KMS-11 (cell line): Measurements from ENCODE around the gene C2CD2.
A peak's percentile ranks its signal among the peaks of the same experiment; 100 is the strongest.

ENCODE experiments used
- H2AFZ ChIP-seq: fragments of 200-600 bp; sonication (generic); 2 replicates; pipeline ENCODE4 v1.6.1; 2016; ENCODE audit warnings: antibody characterized with exemption, mixed run types, low read depth
- H3K27ac ChIP-seq: fragments of 200-600 bp; sonication (generic); 2 replicates; pipeline ENCODE4 v1.6.1; 2016; ENCODE audit warnings: mild to moderate bottlenecking, mixed run types
- H3K27me3 ChIP-seq: fragments of 200-600 bp; sonication (generic); 2 replicates; pipeline ENCODE4 v1.6.1; 2017; ENCODE audit warnings: mild to moderate bottlenecking, low read depth, mixed run types, moderate library complexity; ENCODE audit not compliant: insufficient read depth
- H3K36me3 ChIP-seq: fragments of 200-600 bp; sonication (generic); 2 replicates; pipeline ENCODE4 v1.6.1; 2017; ENCODE audit warnings: mild to moderate bottlenecking, mixed run types; ENCODE audit not compliant: insufficient read depth
- H3K4me1 ChIP-seq: fragments of 200-600 bp; sonication (generic); 2 replicates; pipeline ENCODE4 v1.6.1; 2016; ENCODE audit warnings: mild to moderate bottlenecking, low read depth, mixed run types; ENCODE audit not compliant: poor library complexity, severe bottlenecking
- H3K4me2 ChIP-seq: fragments of 200-600 bp; sonication (generic); 2 replicates; pipeline ENCODE4 v1.7.0; 2016; ENCODE audit warnings: mild to moderate bottlenecking, mixed run types
- H3K4me3 ChIP-seq: fragments of 200-600 bp; sonication (generic); IDR thresholded peaks from 2 replicates; pipeline ENCODE4 v1.6.1; 2017; ENCODE audit warnings: low read depth, low read length, mixed read lengths; ENCODE audit not compliant: insufficient read depth
- H3K79me2 ChIP-seq: fragments of 200-600 bp; sonication (generic); 2 replicates; pipeline ENCODE4 v1.6.1; 2016; ENCODE audit warnings: low read depth, mixed run types; ENCODE audit not compliant: insufficient read depth
- H3K9ac ChIP-seq: fragments of 200-600 bp; sonication (generic); 2 replicates; pipeline ENCODE4 v1.6.1; 2016; ENCODE audit warnings: mild to moderate bottlenecking, mixed run types
- H4K20me1 ChIP-seq: fragments of 200-600 bp; sonication (generic); 2 replicates; pipeline ENCODE4 v1.6.1; 2016; ENCODE audit warnings: mild to moderate bottlenecking, mixed run types; ENCODE audit not compliant: insufficient read depth
- TF ChIP-seq, protein P1 (sequence below): fragments of 200-600 bp; sonication (generic); conservative IDR thresholded peaks from 2 replicates; pipeline ENCODE4 v1.6.1; 2017; ENCODE audit warnings: low read depth, mild to moderate bottlenecking, antibody characterized with exemption, low read length, moderate library complexity, mixed read lengths

The C2CD2 gene

DNA sequence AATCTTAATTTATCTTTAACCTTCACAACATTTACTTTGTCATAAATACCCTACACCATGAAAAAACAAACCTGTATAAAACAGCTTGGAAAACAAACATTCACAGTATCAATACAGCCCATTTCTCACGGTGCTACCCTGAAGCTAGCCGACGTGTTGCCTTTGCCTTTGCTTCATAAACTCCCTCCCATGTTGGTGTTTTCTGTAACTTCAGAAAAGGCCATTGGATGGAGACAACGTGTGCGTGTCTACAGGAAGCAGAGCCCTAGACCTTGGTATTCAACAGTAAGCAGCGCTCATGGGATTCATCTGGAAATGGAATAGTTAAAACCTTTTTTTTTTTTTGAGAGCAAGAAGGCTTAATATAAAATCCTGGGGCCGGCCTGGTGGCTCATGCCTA, 67.5 kb downstream of the C2CD2 start:
- no peak overlapping the region for H3K4me3 ChIP-seq
- H3K27me3 ChIP-seq: no peaks in the 10 kb centered on the region
- H3K4me1 ChIP-seq: peaks cover 27% of the 10 kb centered on the region
- TF ChIP-seq, protein P1, sequence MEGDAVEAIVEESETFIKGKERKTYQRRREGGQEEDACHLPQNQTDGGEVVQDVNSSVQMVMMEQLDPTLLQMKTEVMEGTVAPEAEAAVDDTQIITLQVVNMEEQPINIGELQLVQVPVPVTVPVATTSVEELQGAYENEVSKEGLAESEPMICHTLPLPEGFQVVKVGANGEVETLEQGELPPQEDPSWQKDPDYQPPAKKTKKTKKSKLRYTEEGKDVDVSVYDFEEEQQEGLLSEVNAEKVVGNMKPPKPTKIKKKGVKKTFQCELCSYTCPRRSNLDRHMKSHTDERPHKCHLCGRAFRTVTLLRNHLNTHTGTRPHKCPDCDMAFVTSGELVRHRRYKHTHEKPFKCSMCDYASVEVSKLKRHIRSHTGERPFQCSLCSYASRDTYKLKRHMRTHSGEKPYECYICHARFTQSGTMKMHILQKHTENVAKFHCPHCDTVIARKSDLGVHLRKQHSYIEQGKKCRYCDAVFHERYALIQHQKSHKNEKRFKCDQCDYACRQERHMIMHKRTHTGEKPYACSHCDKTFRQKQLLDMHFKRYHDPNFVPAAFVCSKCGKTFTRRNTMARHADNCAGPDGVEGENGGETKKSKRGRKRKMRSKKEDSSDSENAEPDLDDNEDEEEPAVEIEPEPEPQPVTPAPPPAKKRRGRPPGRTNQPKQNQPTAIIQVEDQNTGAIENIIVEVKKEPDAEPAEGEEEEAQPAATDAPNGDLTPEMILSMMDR: no peak
- peak overlapping the region; percentile 46; the same call in 1 of the 2 replicates for H3K4me2 ChIP-seq
- peak overlapping the region; percentile 31; the same call in 1 of the 2 replicates for H2AFZ ChIP-seq
- H4K20me1 ChIP-seq: no peaks in the 10 kb centered on the region
- no peaks in the 10 kb centered on the region for H3K79me2 ChIP-seq
- H3K9ac ChIP-seq: 0 out of 2 replicates have a peak overlapping the region, but pooled peaks have one; percentile 38
- H3K36me3 ChIP-seq: no peaks in the 10 kb centered on the region
- H3K27ac ChIP-seq: peak overlapping the region; percentile 66

DNA sequence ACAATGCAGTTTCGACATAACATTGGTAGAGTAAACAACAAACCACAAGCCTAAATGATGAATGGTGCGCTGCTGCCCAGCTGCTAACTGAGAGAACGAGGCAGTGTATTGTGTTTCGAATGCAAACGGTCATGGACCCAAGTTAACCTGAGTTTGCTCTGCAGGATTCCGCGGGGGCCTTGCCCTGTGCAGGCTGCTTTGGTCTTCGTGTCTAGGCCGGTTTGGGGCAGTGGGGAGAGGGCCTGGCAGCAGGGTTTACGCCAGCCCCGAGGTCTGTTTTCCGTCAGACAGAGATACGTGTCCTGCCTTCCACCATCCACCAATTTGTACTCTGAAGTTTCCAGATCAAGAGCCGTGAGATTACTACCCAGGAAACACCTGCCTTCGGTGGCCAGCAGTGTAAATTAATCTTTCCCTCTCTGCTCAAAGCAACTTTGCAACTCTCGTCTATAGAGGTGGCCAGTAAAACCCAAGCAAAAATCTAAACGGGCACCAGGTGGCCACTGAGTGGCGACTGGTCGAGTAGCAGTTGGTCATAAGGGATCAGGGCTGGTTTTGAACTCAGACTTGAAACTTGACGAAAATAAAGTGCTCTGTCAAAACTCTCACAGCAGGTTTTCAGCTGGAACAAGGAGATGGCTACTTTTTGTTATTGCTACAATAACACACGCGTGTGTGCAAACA, 68.3 kb downstream of the C2CD2 start:
- H3K4me1 ChIP-seq: peaks cover 27% of the 10 kb centered on the region
- no peaks in the 10 kb centered on the region for H4K20me1 ChIP-seq
- H3K79me2 ChIP-seq: no peaks in the 10 kb centered on the region
- H3K4me2 ChIP-seq: peak overlapping the region; percentile 46
- H2AFZ ChIP-seq: peak overlapping the region; percentile 31
- H3K27ac ChIP-seq: peak overlapping the region; percentile 66
- H3K27me3 ChIP-seq: no peaks in the 10 kb centered on the region
- peak overlapping the region; percentile 38; the same call in 1 of the 2 replicates for H3K9ac ChIP-seq
- no peak overlapping the region for H3K4me3 ChIP-seq
- TF ChIP-seq, protein P1: no peak
- no peaks in the 10 kb centered on the region for H3K36me3 ChIP-seq

DNA sequence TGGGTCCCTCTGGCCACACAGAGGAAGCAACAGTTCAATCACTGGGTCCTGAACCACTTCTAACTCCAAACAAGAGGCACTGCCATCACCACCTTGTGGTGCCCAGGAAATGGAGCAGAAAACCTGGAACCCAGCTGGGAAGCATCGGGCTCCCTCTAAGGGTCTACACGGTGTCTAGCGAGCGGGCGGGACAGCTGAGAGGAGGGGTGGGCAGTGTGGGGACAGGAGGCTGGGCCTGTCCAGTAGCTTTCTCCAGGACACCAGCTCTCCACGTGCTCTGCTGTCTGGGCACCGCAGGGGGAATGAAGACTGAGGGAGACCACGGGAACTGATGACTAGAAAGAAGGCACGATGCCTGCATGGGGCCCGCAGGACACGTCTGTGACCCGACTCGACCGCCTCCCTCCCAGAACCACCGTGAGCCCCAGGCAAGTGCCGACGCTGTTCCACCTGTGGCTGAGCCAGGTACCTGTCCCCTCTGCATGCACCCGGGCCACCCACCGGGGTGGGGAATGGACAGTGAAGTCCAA, 69.3 kb downstream of the C2CD2 start:
- H3K4me2 ChIP-seq: peak overlapping the region; percentile 46
- peak overlapping the region; percentile 38; the same call in 1 of the 2 replicates for H3K9ac ChIP-seq

DNA sequence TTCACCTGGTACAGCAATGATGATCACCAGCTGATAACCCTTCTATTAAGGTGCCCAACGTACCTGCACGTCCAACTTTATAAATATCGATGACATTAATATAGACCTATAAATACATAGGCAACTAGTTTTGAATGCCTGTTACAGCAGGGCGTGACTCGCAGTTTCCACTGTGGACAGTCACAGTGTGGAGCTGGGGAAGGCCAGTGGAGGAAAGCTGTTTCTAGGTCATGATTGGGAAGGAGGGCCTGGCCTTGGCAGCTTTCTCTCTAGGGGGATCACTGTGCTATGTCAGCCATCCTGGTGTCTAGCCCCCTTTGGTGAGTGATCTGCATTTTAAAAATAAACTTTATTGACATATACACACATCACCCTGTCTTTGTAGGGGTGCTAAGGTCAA, 70.2 kb downstream of the C2CD2 start:
- H3K4me2 ChIP-seq: no peak overlapping the region
- H3K9ac ChIP-seq: no peak overlapping the region
- TF ChIP-seq, protein P1: no peak

More for the DNA sequence above, 69.3 kb downstream of the C2CD2 start:
- Histone ChIP-seq H3K4me1 (peaks cover 32% of the 10 kb centered on the region), H3K36me3 (no peaks in the 10 kb centered on the region), H3K4me3 (no peak overlapping the region), H2AFZ (peak overlapping the region; percentile 31; the same call in 1 of the 2 replicates), H4K20me1 (no peaks in the 10 kb centered on the region), H3K79me2 (no peaks in the 10 kb centered on the region), H3K27ac (peak overlapping the region; percentile 66), H3K27me3 (no peaks in the 10 kb centered on the region)
- TF ChIP-seq, protein P1: no peak

More for the DNA sequence above, 70.2 kb downstream of the C2CD2 start:
- H3K27me3 ChIP-seq: no peaks in the 10 kb centered on the region
- no peak overlapping the region for H3K27ac ChIP-seq
- no peak overlapping the region for H2AFZ ChIP-seq
- H3K79me2 ChIP-seq: no peaks in the 10 kb centered on the region
- no peaks in the 10 kb centered on the region for H3K36me3 ChIP-seq
- peaks cover 32% of the 10 kb centered on the region for H3K4me1 ChIP-seq
- H3K4me3 ChIP-seq: no peak overlapping the region
- no peaks in the 10 kb centered on the region for H4K20me1 ChIP-seq
